ENCODE measurements around the gene TAF12. TPM values are rescaled to one million over a fixed set of nuclear protein-coding genes. Genes with fewer than 3 reads are reported as not detected.
"Not testable (repeated sequence)": the region's sequence is repeated elsewhere in the genome, so short reads cannot be mapped to it uniquely, and the experiment has no call there.

Gene TAF12
- total RNA-seq, 3 donors from 2014 or later, result 12.2 to 23.2 (median 15.5) TPM

DNA sequence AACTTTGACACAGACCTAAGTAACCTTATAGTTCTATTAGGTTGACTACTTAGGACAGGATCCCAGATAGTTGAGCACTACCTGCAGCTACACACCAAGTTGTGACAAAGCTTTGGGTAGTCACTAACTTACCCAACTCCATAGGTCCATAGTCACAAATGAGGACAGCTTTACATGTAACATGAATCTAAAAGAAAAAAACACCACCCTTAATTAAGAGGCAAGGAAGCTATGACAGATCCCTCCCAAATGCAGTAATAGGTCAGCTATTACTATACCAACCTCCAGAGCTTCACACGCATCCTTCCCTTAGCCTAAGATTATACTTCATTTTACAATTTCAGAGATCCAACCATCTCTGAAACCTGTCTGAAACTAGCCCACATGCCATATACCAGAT, 63.5 kb downstream of the TAF12 start:
- ATAC-seq, result no peak
- TF ChIP-seq, protein P1, sequence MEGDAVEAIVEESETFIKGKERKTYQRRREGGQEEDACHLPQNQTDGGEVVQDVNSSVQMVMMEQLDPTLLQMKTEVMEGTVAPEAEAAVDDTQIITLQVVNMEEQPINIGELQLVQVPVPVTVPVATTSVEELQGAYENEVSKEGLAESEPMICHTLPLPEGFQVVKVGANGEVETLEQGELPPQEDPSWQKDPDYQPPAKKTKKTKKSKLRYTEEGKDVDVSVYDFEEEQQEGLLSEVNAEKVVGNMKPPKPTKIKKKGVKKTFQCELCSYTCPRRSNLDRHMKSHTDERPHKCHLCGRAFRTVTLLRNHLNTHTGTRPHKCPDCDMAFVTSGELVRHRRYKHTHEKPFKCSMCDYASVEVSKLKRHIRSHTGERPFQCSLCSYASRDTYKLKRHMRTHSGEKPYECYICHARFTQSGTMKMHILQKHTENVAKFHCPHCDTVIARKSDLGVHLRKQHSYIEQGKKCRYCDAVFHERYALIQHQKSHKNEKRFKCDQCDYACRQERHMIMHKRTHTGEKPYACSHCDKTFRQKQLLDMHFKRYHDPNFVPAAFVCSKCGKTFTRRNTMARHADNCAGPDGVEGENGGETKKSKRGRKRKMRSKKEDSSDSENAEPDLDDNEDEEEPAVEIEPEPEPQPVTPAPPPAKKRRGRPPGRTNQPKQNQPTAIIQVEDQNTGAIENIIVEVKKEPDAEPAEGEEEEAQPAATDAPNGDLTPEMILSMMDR (IDR thresholded peaks at IDR 0.05), result no peak
- no peak for DNase-seq
- intact Hi-C loops (cut with DNase I, micrococcal nuclease), result no loop called here
- H3K4me1 ChIP-seq (ENCODE audit: low read depth), result peaks cover 13% of the 10 kb centered on the region
- H3K36me3 ChIP-seq (ENCODE audit: low read depth), result no peaks in the 10 kb centered on the region
- no peak overlapping the region for H3K4me3 ChIP-seq
- no peaks in the 10 kb centered on the region for H3K9me3 ChIP-seq

DNA sequence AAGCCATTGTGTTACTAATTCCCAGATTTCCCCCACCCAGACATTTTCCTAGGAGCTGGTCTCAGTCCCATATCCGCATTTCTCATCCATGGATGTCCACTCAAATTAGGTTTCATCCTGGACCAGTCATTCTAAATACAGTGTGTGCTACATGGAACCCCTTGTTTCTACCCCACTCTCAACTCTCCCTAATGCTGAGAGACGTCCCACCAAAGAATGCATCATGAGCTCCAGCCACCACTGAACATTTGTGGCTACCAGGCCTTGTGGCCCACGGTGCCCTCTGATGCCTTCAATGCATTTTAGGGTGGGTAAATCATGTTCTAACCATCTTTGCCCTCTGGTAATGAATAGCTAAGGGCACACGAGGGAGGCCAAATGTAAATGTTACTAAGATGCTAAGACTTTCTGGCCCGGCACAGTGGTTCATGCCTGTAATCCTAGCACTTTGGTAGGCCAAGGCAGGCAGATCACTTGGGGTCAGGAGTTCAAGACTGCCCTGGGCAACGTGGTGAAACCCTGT, 64.1 kb downstream of the TAF12 start:
- TF ChIP-seq, protein P1 (IDR thresholded peaks at IDR 0.05), result no peak
- ATAC-seq (no peak), DNase-seq (no peak)
- Histone ChIP-seq H3K4me1 (ENCODE audit: low read depth) (peaks cover 13% of the 10 kb centered on the region), H3K9me3 (no peaks in the 10 kb centered on the region), H3K4me3 (no peak overlapping the region), H3K36me3 (ENCODE audit: low read depth) (no peaks in the 10 kb centered on the region)
- intact Hi-C loops (cut with DNase I, micrococcal nuclease), result no loop called here

DNA sequence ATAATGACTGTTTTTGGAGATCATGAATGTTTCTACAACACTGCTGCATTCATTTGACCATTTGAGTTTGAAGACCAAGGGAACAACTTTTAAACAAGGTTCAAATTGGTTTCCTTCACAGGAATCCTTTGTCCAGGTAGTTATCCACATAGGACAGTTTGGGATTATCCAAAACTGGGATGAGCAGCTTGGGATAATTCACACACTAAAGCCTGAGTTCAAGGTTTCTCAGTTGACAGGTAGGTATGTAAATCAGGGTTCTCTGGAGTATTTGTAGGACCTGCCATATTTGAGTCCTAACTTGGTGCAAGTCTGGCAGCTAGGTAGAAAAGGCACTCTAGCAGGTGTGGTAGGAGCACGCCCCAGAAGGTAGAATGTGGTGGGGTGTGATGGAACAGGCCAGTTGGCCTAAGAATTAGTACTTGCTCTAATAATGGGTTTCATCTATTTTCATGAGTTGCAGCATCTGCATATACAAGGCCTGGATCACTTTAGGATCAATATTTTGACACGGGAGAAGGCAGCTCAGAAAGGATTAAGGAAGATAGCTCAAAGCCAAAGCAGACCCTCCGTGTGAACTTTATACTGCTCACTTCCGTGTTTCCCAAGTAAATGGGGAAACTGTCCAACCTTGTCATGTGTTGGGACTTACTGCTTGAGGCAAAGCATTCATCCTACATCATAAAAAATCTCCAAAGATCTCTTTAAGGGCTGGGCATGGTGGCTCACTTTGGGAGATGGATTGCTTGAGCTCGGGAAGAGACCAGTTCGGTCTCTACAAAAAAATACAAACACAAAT, 64.9 kb downstream of the TAF12 start:
- no peak overlapping the region for H3K4me3 ChIP-seq
- TF ChIP-seq, protein P1 (IDR thresholded peaks at IDR 0.05), result no peak
- DNase-seq (no peak), ATAC-seq (no peak)
- intact Hi-C loops (cut with DNase I, micrococcal nuclease), result no loop called here
- peaks cover 13% of the 10 kb centered on the region for H3K4me1 ChIP-seq (ENCODE audit: low read depth)
- H3K36me3 ChIP-seq (ENCODE audit: low read depth), result no peaks in the 10 kb centered on the region
- H3K9me3 ChIP-seq, result no peaks in the 10 kb centered on the region

DNA sequence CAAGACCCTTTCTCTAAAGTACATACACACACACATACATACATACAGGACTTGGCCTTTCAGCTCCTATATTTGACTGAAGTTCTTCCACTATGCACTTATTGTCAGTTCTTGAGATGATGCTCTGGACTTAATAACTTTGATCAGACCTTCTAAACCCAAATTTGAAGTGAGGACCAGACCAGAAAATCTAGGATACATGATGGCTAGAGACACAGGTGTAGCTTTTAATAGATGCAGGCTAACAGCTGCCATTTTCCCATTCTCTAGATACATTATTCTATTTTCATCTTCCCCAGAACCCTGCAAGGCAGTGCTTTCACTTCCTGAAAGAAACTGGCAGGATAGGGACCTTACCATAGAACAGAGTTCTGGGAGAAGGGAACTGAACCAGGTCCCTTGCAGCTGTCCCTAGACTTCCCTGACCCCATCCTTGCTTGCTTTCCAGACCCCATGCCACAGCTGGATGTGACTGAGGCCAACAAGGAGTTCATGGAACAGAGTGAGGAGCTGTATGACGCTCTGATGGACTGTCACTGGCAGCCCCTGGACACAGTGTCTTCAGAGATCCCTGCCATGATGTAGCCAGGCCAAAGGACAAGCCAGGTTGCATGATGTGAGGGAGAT, 65.7 kb downstream of the TAF12 start:
- no peaks in the 10 kb centered on the region for H3K9me3 ChIP-seq
- ATAC-seq (no peak), DNase-seq (no peak)
- H3K4me3 ChIP-seq, result no peak overlapping the region
- H3K36me3 ChIP-seq (ENCODE audit: low read depth), result no peaks in the 10 kb centered on the region
- TF ChIP-seq, protein P1 (IDR thresholded peaks at IDR 0.05), result no peak
- peaks cover 9% of the 10 kb centered on the region for H3K4me1 ChIP-seq (ENCODE audit: low read depth)
- intact Hi-C loops (cut with DNase I, micrococcal nuclease), result no loop called here

DNA sequence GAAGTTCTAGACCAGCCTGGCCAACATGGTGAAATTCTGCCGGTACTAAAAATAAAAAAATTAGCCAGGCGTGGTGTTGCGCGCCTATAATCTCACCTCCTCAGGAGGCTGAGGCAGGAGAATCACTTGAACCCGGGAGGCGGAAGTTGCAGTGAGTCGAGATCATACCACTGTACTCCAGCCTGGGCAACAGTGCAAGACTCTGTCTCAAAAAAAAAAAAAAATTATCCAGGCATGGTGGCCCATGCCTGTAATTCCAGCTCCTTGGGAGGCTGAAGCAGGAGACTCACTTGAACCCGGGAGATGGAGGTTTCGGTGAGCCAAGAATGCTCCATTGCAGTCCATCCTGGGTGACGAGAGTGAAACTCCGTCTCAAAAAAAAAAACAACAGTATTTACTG, 69.3 kb downstream of the TAF12 start:
- no peaks in the 10 kb centered on the region for H3K36me3 ChIP-seq (ENCODE audit: low read depth)
- DNase-seq (no peak), ATAC-seq (no peak)
- no peak overlapping the region for H3K4me3 ChIP-seq
- no peaks in the 10 kb centered on the region for H3K4me1 ChIP-seq (ENCODE audit: low read depth)
- TF ChIP-seq, protein P1 (IDR thresholded peaks at IDR 0.05), result no peak
- H3K9me3 ChIP-seq, result no peaks in the 10 kb centered on the region
- intact Hi-C loops (cut with DNase I, micrococcal nuclease), result no loop called here

DNA sequence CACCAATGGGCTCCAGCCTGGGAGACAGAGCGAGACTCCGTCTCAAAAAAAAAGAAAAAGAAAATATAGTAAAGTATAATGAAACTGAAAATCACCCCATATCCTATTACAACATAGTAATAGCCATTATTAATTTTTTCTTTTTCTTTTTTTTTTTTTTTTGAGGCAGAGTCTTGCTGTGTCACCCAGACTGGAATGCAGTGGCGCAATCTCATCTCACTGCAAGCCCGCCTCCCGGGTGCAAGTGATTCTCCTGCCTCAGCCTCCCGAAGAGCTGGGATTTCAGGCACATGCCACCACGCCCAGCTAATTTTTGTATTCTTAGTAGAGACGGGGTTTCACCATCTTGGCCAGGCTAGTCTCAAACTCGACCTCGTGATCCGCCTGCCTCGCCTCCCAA, 70.0 kb downstream of the TAF12 start:
- intact Hi-C loops (cut with DNase I, micrococcal nuclease); H3K4me3 ChIP-seq; H3K4me1 ChIP-seq (ENCODE audit: low read depth); H3K36me3 ChIP-seq (ENCODE audit: low read depth); H3K9me3 ChIP-seq; DNase-seq; ATAC-seq: not testable (repeated sequence)
